K562 (cell line): ENCODE results near the gene ZNF155. TPM values are rescaled to one million over a fixed set of nuclear protein-coding genes. Genes with fewer than 3 reads are reported as not detected.
A peak's percentile ranks its signal among the peaks of the same experiment; 100 is the strongest.

Experiments used
- ATF4 ChIP-seq: fragments of 450-650 bp; formaldehyde crosslinking; IDR thresholded peaks from 2 replicates; pipeline ENCODE4 v1.4.0; 2022; ENCODE audit warnings: mild to moderate bottlenecking, moderate library complexity
- CTBP1 ChIP-seq: fragments of 450-650 bp; IDR thresholded peaks from 2 replicates; pipeline ENCODE4 v1.6.1; 2016; ENCODE audit warnings: borderline replicate concordance
- EWSR1 ChIP-seq: fragments of 450-650 bp; IDR thresholded peaks from 2 replicates; pipeline ENCODE4 v1.6.1; 2018; ENCODE audit warnings: borderline replicate concordance, mild to moderate bottlenecking, low read depth, moderate library complexity; ENCODE audit not compliant: partially characterized antibody
- GABPA ChIP-seq: fragments of 200-800 bp; sonication (Bioruptor generic); conservative IDR thresholded peaks from 2 replicates; pipeline ENCODE4 v1.6.1; 2016; ENCODE audit warnings: low read depth, missing genetic modification characterization, missing compliant biosample characterization
- HMBOX1 ChIP-seq: sonication (generic); IDR thresholded peaks from 2 replicates; pipeline ENCODE4 v1.6.1; 2016
- HNRNPK ChIP-seq: fragments of 200-400 bp; formaldehyde crosslinking; IDR thresholded peaks from one replicate; pipeline ENCODE4 v1.6.1; 2018; ENCODE audit warnings: mild to moderate bottlenecking, low read depth, low read length; ENCODE audit not compliant: poor library complexity, severe bottlenecking
- KLF10 ChIP-seq: fragments of 250-450 bp; sonication (Bioruptor Pico); IDR thresholded peaks from 2 replicates; pipeline ENCODE4 v1.6.1; 2021; ENCODE audit warnings: matching md5 sums
- MYNN ChIP-seq, 2 experiments: sonication (generic); formaldehyde crosslinking in 1 of 2; IDR thresholded peaks; 2 replicates each; pipeline versions ENCODE4 v1.5.0 to v1.6.1; 2016 to 2020; ENCODE audit warnings: antibody characterized with exemption in 1 of 2, missing genetic modification reagents in 1 of 2
- NCOA1 ChIP-seq: fragments of 450-650 bp; IDR thresholded peaks from 2 replicates; pipeline ENCODE4 v1.6.1; 2016; ENCODE audit warnings: low read depth
- NFIX ChIP-seq: fragments of 250-450 bp; sonication (Bioruptor Pico); IDR thresholded peaks from 2 replicates; pipeline ENCODE4 v1.4.0; 2020; ENCODE audit warnings: low read depth, mild to moderate bottlenecking, moderate library complexity
- PHTF2 ChIP-seq: fragments of 250-450 bp; sonication (Bioruptor Pico); IDR thresholded peaks from 2 replicates; pipeline ENCODE4 v1.5.0; 2021; ENCODE audit warnings: mild to moderate bottlenecking
- POLR3G ChIP-seq: IDR thresholded peaks from 2 replicates; pipeline ENCODE4 v1.6.1; 2011; ENCODE audit not compliant: insufficient read length, insufficient replicate concordance; ENCODE audit errors: extremely low read depth
- PTTG1 ChIP-seq: fragments of 450-650 bp; IDR thresholded peaks from 2 replicates; pipeline ENCODE4 v1.6.1; 2016; ENCODE audit warnings: low read depth, mild to moderate bottlenecking, missing genetic modification characterization, missing compliant biosample characterization
- RBM39 ChIP-seq: fragments of 200-400 bp; formaldehyde crosslinking; optimal IDR thresholded peaks from 2 replicates; pipeline ENCODE3; 2018; ENCODE audit warnings: low read depth, low read length
- SOX6 ChIP-seq: fragments of 450-650 bp; IDR thresholded peaks from 2 replicates; pipeline ENCODE4 v1.6.1; 2014; ENCODE audit warnings: mild to moderate bottlenecking
- VEZF1 ChIP-seq: fragments of 200-800 bp; sonication (Bioruptor generic); IDR thresholded peaks from 2 replicates; pipeline ENCODE4 v1.6.1; 2017; ENCODE audit warnings: missing genetic modification characterization, missing compliant biosample characterization
- ZBTB49 ChIP-seq: sonication (generic); formaldehyde crosslinking; IDR thresholded peaks from 2 replicates; pipeline ENCODE4 v1.8.0; 2022; ENCODE audit warnings: missing genetic modification reagents, mild to moderate bottlenecking, borderline replicate concordance
- ZFP30 ChIP-seq: fragments of 250-450 bp; sonication (Bioruptor Pico); IDR thresholded peaks from 2 replicates; pipeline ENCODE4 v1.8.0; 2022; ENCODE audit warnings: moderate library complexity, mild to moderate bottlenecking, inconsistent platforms, borderline replicate concordance
- ZNF253 ChIP-seq: fragments of 250-450 bp; sonication (Bioruptor Pico); conservative IDR thresholded peaks from 2 replicates; pipeline ENCODE4 v1.6.1; 2021; ENCODE audit warnings: mild to moderate bottlenecking
- ZNF449 ChIP-seq: fragments of 250-450 bp; sonication (Bioruptor Pico); IDR thresholded peaks from 2 replicates; pipeline ENCODE4 v1.8.0; 2022; ENCODE audit warnings: moderate library complexity, mild to moderate bottlenecking, inconsistent platforms
- polyA plus RNA-seq, 8 experiments: library from polyadenylated mRNA; depleted of rRNA in 4 of 8; stranded (reverse) in 5 of 8; unstranded in 3 of 8; fragments of >200 nt; fragmentation: Nextera tagmentation in 2 of 8; fragmentation: Illumina TruSeq in 1 of 8; extraction: Ambion mirVana in 2 of 8; extraction: Trizol in 1 of 8; gene quantifications; 2 replicates each; pipeline versions ENCODE4 v1.2.1 to v1.2.3, GENCODE V29; 2011 to 2014; ENCODE audit warnings: inconsistent platforms in 1 of 8, missing spikeins in 1 of 8
- total RNA-seq, 7 experiments: library from RNA; depleted of rRNA in 6 of 7; stranded (reverse); fragments of >200 nt in 6 of 7; fragmentation: Illumina TruSeq in 2 of 7; extraction: Trizol in 2 of 7; gene quantifications; 2 replicates each; pipeline versions ENCODE4 v1.2.1 to v1.2.3, GENCODE V29; 2011 to 2021; ENCODE audit warnings: low replicate concordance in 1 of 7

ZNF155 gene
- total and polyA plus RNA-seq, 9 of the 15 experiments (the other 6 are each of a cell fraction or from before 2014, with no cell fraction given): 0.09 to 0.76 (median 0.37) TPM

- TF ChIP-seq HNRNPK: no peak
- no peak for TF ChIP-seq POLR3G
- TF ChIP-seq PTTG1 (tag): no peak
- TF ChIP-seq EWSR1: no peak
- no peak for TF ChIP-seq ZBTB49 (CRISPR knock-in tag)
- no peak for TF ChIP-seq ZNF253
- TF ChIP-seq SOX6: no peak
- no peak for TF ChIP-seq HMBOX1
- no peak for TF ChIP-seq ZNF449 (CRISPR knock-in tag)
- TF ChIP-seq MYNN (IDR thresholded peaks at IDR 0.05): no peak
- no peak for TF ChIP-seq MYNN (CRISPR knock-in tag; IDR thresholded peaks at IDR 0.05)
- no peak for TF ChIP-seq NFIX (CRISPR knock-in tag)
- TF ChIP-seq CTBP1: no peak; the same call in 1 of the 2 replicates
- TF ChIP-seq RBM39: no peak
- no peak for TF ChIP-seq PHTF2 (CRISPR knock-in tag)
- TF ChIP-seq ZFP30: no peak
- TF ChIP-seq KLF10: no peak
- TF ChIP-seq ATF4 (CRISPR knock-in tag): 0 out of 2 replicates have a peak, but pooled peaks have one; percentile 44
- 0 out of 2 replicates have a peak, but pooled peaks have one; percentile 14 for TF ChIP-seq NCOA1
- TF ChIP-seq GABPA (tag): peak; percentile 94
- peak; percentile 42; the same call in 1 of the 2 replicates for TF ChIP-seq VEZF1 (CRISPR knock-in tag)
Observed at GRCh38 chr19:44002566-44003460, 18.8 kb downstream of the ZNF155 start, which contains the start of gene ZNF230 (continued).
